H9 (cell line): ENCODE results near the gene TMC6. TPM values are rescaled to one million over a fixed set of nuclear protein-coding genes. Genes with fewer than 3 reads are reported as not detected.

Experiments
- DNase-seq: peaks from one replicate; pipeline ENCODE4 v3.0.0-alpha.2; 2017
- H2AFZ ChIP-seq: one replicate; pipeline ENCODE4 v1.6.1; 2013; ENCODE audit warnings: mild to moderate bottlenecking, low read length, control low read depth, moderate library complexity
- H2AK5ac ChIP-seq: 2 replicates; pipeline ENCODE4 v1.6.1; 2013; ENCODE audit warnings: low read length, control low read depth, mixed read lengths; ENCODE audit not compliant: insufficient read length
- H2BK120ac ChIP-seq: one replicate; pipeline ENCODE4 v1.6.1; 2013; ENCODE audit warnings: low read depth, mild to moderate bottlenecking, low read length, control low read depth, inconsistent platforms; ENCODE audit not compliant: poor library complexity, severe bottlenecking
- H2BK12ac ChIP-seq: 2 replicates; pipeline ENCODE4 v1.6.1; 2013; ENCODE audit warnings: low read length, control low read depth, mixed read lengths, low read depth; ENCODE audit not compliant: insufficient read length
- H2BK15ac ChIP-seq: 2 replicates; pipeline ENCODE4 v1.6.1; 2013; ENCODE audit warnings: low read depth, low read length, control low read depth
- H2BK20ac ChIP-seq: one replicate; pipeline ENCODE4 v1.6.1; 2013; ENCODE audit warnings: low read depth, mild to moderate bottlenecking, low read length, control low read depth, inconsistent platforms; ENCODE audit not compliant: poor library complexity, severe bottlenecking
- H2BK5ac ChIP-seq: 2 replicates; pipeline ENCODE4 v1.6.1; 2013; ENCODE audit warnings: low read length, control low read depth, mixed read lengths; ENCODE audit not compliant: insufficient read length
- H3K14ac ChIP-seq: 2 replicates; pipeline ENCODE4 v1.6.1; 2013; ENCODE audit warnings: low read length, control low read depth; ENCODE audit not compliant: insufficient read depth
- H3K18ac ChIP-seq: 2 replicates; pipeline ENCODE4 v1.6.1; 2013; ENCODE audit warnings: low read depth, mild to moderate bottlenecking, mixed read lengths, low read length, control low read depth; ENCODE audit not compliant: insufficient read length
- H3K23ac ChIP-seq: 2 replicates; pipeline ENCODE4 v1.6.1; 2013; ENCODE audit warnings: low read length, control low read depth, mixed read lengths, low read depth; ENCODE audit not compliant: insufficient read length
- H3K23me2 ChIP-seq: 2 replicates; pipeline ENCODE4 v1.6.1; 2013; ENCODE audit warnings: low read depth, mild to moderate bottlenecking, mixed read lengths, low read length, control low read depth; ENCODE audit not compliant: insufficient read length, poor library complexity, severe bottlenecking
- H3K27ac ChIP-seq: 2 replicates; pipeline ENCODE4 v1.5.1; 2013; ENCODE audit warnings: low read length, control low read depth, mixed read lengths, low read depth; ENCODE audit not compliant: insufficient read length
- H3K27me3 ChIP-seq: 2 replicates; pipeline ENCODE4 v1.6.1; 2013; ENCODE audit warnings: low read length, control low read depth, inconsistent platforms; ENCODE audit not compliant: insufficient read depth
- H3K4ac ChIP-seq: 2 replicates; pipeline ENCODE4 v1.6.1; 2013; ENCODE audit warnings: low read depth, mild to moderate bottlenecking, control low read depth, inconsistent platforms, low read length, moderate library complexity
- H3K4me1 ChIP-seq: 2 replicates; pipeline ENCODE4 v1.6.1; 2013; ENCODE audit warnings: low read length, control low read depth, inconsistent platforms; ENCODE audit not compliant: insufficient read depth
- H3K4me2 ChIP-seq: 2 replicates; pipeline ENCODE4 v1.6.1; 2013; ENCODE audit warnings: low read length, control low read depth, mixed read lengths; ENCODE audit not compliant: insufficient read length, insufficient read depth
- H3K56ac ChIP-seq: 2 replicates; pipeline ENCODE4 v1.6.1; 2013; ENCODE audit warnings: low read depth, mild to moderate bottlenecking, mixed read lengths, low read length, control low read depth; ENCODE audit not compliant: insufficient read length
- H3K79me1 ChIP-seq: 2 replicates; pipeline ENCODE4 v1.6.1; 2013; ENCODE audit warnings: low read depth, mild to moderate bottlenecking, moderate library complexity, low read length, control low read depth, inconsistent platforms; ENCODE audit not compliant: insufficient read depth, poor library complexity, severe bottlenecking
- H3K79me2 ChIP-seq: 2 replicates; pipeline ENCODE4 v1.6.1; 2013; ENCODE audit warnings: low read length, control low read depth, inconsistent platforms; ENCODE audit not compliant: insufficient read depth
- H3K9ac ChIP-seq: 2 replicates; pipeline ENCODE4 v1.6.1; 2013; ENCODE audit warnings: low read length, control low read depth, mixed read lengths; ENCODE audit not compliant: insufficient read length; ENCODE audit errors: extremely low read depth
- H3K9me3 ChIP-seq: one replicate; pipeline ENCODE4 v1.6.1; 2013; ENCODE audit warnings: low read depth, low read length, inconsistent platforms; ENCODE audit not compliant: control insufficient read depth
- H3T11ph ChIP-seq: one replicate; pipeline ENCODE4 v1.6.1; 2013; ENCODE audit warnings: mild to moderate bottlenecking, low read length, control low read depth, inconsistent platforms
- H4K20me1 ChIP-seq: one replicate; pipeline ENCODE4 v1.6.1; 2013; ENCODE audit not compliant: control insufficient read depth, insufficient read length, insufficient read depth
- H4K5ac ChIP-seq: 2 replicates; pipeline ENCODE4 v1.6.1; 2013; ENCODE audit warnings: low read depth, mild to moderate bottlenecking, mixed read lengths, low read length, control low read depth; ENCODE audit not compliant: insufficient read length
- H4K8ac ChIP-seq: replicated peaks from 2 replicates; pipeline ENCODE4 v1.6.1; 2013; ENCODE audit warnings: low read length, control low read depth, mixed read lengths, low read depth; ENCODE audit not compliant: insufficient read length
- H4K91ac ChIP-seq: 2 replicates; pipeline ENCODE4 v1.6.1; 2013; ENCODE audit warnings: low read depth, mild to moderate bottlenecking, moderate library complexity, mixed read lengths, low read length, control low read depth; ENCODE audit not compliant: insufficient read length
- H3K27ac Mint-ChIP-seq, 3 experiments: 2 replicates in 2 of 3; 3 replicates in 1 of 3; pipeline ENCODE4 v1.8.0; 2020 to 2021; ENCODE audit warnings: mixed read lengths in 3 of 3, mild to moderate bottlenecking in 1 of 3, moderate library complexity in 1 of 3
- H3K27me3 Mint-ChIP-seq: 2 replicates; pipeline ENCODE4 v1.8.0; 2021; ENCODE audit warnings: low read depth, mild to moderate bottlenecking, moderate library complexity, mixed read lengths
- H3K36me3 Mint-ChIP-seq, 3 experiments: 2 replicates in 2 of 3; 3 replicates in 1 of 3; pipeline ENCODE4 v1.8.0; 2020 to 2021; ENCODE audit warnings: low read depth in 3 of 3, mixed read lengths in 3 of 3; ENCODE audit not compliant: insufficient read depth in 1 of 3
- H3K4me1 Mint-ChIP-seq, 2 experiments: 2 replicates each; pipeline ENCODE4 v1.8.0; 2020; ENCODE audit warnings: mixed read lengths in 2 of 2
- H3K4me3 Mint-ChIP-seq, 2 experiments: 2 replicates in 1 of 2; 3 replicates in 1 of 2; pipeline ENCODE4 v1.8.0; 2020 to 2021; ENCODE audit warnings: mild to moderate bottlenecking in 2 of 2, mixed read lengths in 2 of 2, moderate library complexity in 1 of 2
- H3K9me3 Mint-ChIP-seq, 2 experiments: 2 replicates in 1 of 2; 3 replicates in 1 of 2; pipeline ENCODE4 v1.8.0; 2020; ENCODE audit warnings: mild to moderate bottlenecking in 2 of 2, mixed read lengths in 2 of 2, moderate library complexity in 1 of 2
- CTCF ChIP-seq: fragments of 200-600 bp; sonication (generic); conservative IDR thresholded peaks from 3 replicates; pipeline ENCODE4 v1.8.0; 2021; ENCODE audit warnings: antibody characterized with exemption, mild to moderate bottlenecking
- WGBS: extraction: QIAGEN DNeasy Blood & Tissue Kit; methylation state at CpG from one replicate; pipeline ENCODE4 v1.1.7; 2013; ENCODE audit warnings: missing lambda C conversion rate, low lambda C conversion rate, mixed read lengths; ENCODE audit not compliant: insufficient read length; ENCODE audit errors: extremely low coverage; 5-methylcytosine and 5-hydroxymethylcytosine counted together
- total RNA-seq: library from RNA; stranded (reverse); gene quantifications from 2 replicates; pipeline ENCODE4 v1.2.1, GENCODE V29; 2021

TMC6 gene
- total RNA-seq, 1 experiment from 2014 or later, result 86.8 TPM

GRCh38 chr17:78120537-78120936 lies 8.0 kb downstream of the TMC6 start:
- Histone ChIP-seq H3K79me2 (no peaks in the 10 kb centered on the region), H2BK120ac (no peak overlapping the region), H3K4me2 (no peak overlapping the region), H4K20me1 (no peaks in the 10 kb centered on the region), H2AFZ (no peak overlapping the region), H3K4me1 (no peaks in the 10 kb centered on the region), H3T11ph (no peak overlapping the region), H4K91ac (no peak overlapping the region), H3K56ac (no peak overlapping the region), H4K8ac (no peak overlapping the region), H2BK12ac (no peak overlapping the region), H4K5ac (no peak overlapping the region), H3K27ac (no peak overlapping the region), H3K4ac (no peak overlapping the region), H3K23ac (no peak overlapping the region), H3K18ac (no peak overlapping the region), H2BK5ac (no peak overlapping the region), H3K27me3 (no peaks in the 10 kb centered on the region), H3K14ac (no peak overlapping the region), H2AK5ac (no peak overlapping the region), H2BK15ac (no peak overlapping the region), H2BK20ac (no peak overlapping the region), H3K79me1 (no peaks in the 10 kb centered on the region), H3K9ac (no peak overlapping the region), H3K9me3 (no peaks in the 10 kb centered on the region), H3K23me2 (no peaks in the 10 kb centered on the region)
- no peak for TF ChIP-seq CTCF
- no peaks in the 10 kb centered on the region for H3K4me1 Mint-ChIP-seq
- no peak for DNase-seq
- no peaks in the 10 kb centered on the region for H3K27me3 Mint-ChIP-seq
- no peaks in the 10 kb centered on the region for H3K9me3 Mint-ChIP-seq
- WGBS, result no CpG with 5 or more reads among the region's 13 CpGs
- H3K4me3 Mint-ChIP-seq, result no peak overlapping the region
- H3K36me3 Mint-ChIP-seq, result peaks cover 7 to 32% (median 22%) of the 10 kb centered on the region in 3 experiments
- H3K27ac Mint-ChIP-seq, result no peak overlapping the region
